H9 (cell line): ENCODE measurements around the gene ATP13A1. TPM values are rescaled to one million over a fixed set of nuclear protein-coding genes. Genes with fewer than 3 reads are reported as not detected.

Experiments
- DNase-seq: peaks from one replicate; pipeline ENCODE4 v3.0.0-alpha.2; 2017
- H2AFZ ChIP-seq: one replicate; pipeline ENCODE4 v1.6.1; 2013; ENCODE audit warnings: mild to moderate bottlenecking, low read length, control low read depth, moderate library complexity
- H2AK5ac ChIP-seq: 2 replicates; pipeline ENCODE4 v1.6.1; 2013; ENCODE audit warnings: low read length, control low read depth, mixed read lengths; ENCODE audit not compliant: insufficient read length
- H2BK120ac ChIP-seq: one replicate; pipeline ENCODE4 v1.6.1; 2013; ENCODE audit warnings: low read depth, mild to moderate bottlenecking, low read length, control low read depth, inconsistent platforms; ENCODE audit not compliant: poor library complexity, severe bottlenecking
- H2BK12ac ChIP-seq: 2 replicates; pipeline ENCODE4 v1.6.1; 2013; ENCODE audit warnings: low read length, control low read depth, mixed read lengths, low read depth; ENCODE audit not compliant: insufficient read length
- H2BK15ac ChIP-seq: 2 replicates; pipeline ENCODE4 v1.6.1; 2013; ENCODE audit warnings: low read depth, low read length, control low read depth
- H2BK20ac ChIP-seq: one replicate; pipeline ENCODE4 v1.6.1; 2013; ENCODE audit warnings: low read depth, mild to moderate bottlenecking, low read length, control low read depth, inconsistent platforms; ENCODE audit not compliant: poor library complexity, severe bottlenecking
- H2BK5ac ChIP-seq: 2 replicates; pipeline ENCODE4 v1.6.1; 2013; ENCODE audit warnings: low read length, control low read depth, mixed read lengths; ENCODE audit not compliant: insufficient read length
- H3K14ac ChIP-seq: 2 replicates; pipeline ENCODE4 v1.6.1; 2013; ENCODE audit warnings: low read length, control low read depth; ENCODE audit not compliant: insufficient read depth
- H3K18ac ChIP-seq: 2 replicates; pipeline ENCODE4 v1.6.1; 2013; ENCODE audit warnings: low read depth, mild to moderate bottlenecking, mixed read lengths, low read length, control low read depth; ENCODE audit not compliant: insufficient read length
- H3K23ac ChIP-seq: 2 replicates; pipeline ENCODE4 v1.6.1; 2013; ENCODE audit warnings: low read length, control low read depth, mixed read lengths, low read depth; ENCODE audit not compliant: insufficient read length
- H3K23me2 ChIP-seq: 2 replicates; pipeline ENCODE4 v1.6.1; 2013; ENCODE audit warnings: low read depth, mild to moderate bottlenecking, mixed read lengths, low read length, control low read depth; ENCODE audit not compliant: insufficient read length, poor library complexity, severe bottlenecking
- H3K27ac ChIP-seq: 2 replicates; pipeline ENCODE4 v1.5.1; 2013; ENCODE audit warnings: low read length, control low read depth, mixed read lengths, low read depth; ENCODE audit not compliant: insufficient read length
- H3K27me3 ChIP-seq: 2 replicates; pipeline ENCODE4 v1.6.1; 2013; ENCODE audit warnings: low read length, control low read depth, inconsistent platforms; ENCODE audit not compliant: insufficient read depth
- H3K4ac ChIP-seq: 2 replicates; pipeline ENCODE4 v1.6.1; 2013; ENCODE audit warnings: low read depth, mild to moderate bottlenecking, control low read depth, inconsistent platforms, low read length, moderate library complexity
- H3K4me1 ChIP-seq: 2 replicates; pipeline ENCODE4 v1.6.1; 2013; ENCODE audit warnings: low read length, control low read depth, inconsistent platforms; ENCODE audit not compliant: insufficient read depth
- H3K4me2 ChIP-seq: 2 replicates; pipeline ENCODE4 v1.6.1; 2013; ENCODE audit warnings: low read length, control low read depth, mixed read lengths; ENCODE audit not compliant: insufficient read length, insufficient read depth
- H3K56ac ChIP-seq: 2 replicates; pipeline ENCODE4 v1.6.1; 2013; ENCODE audit warnings: low read depth, mild to moderate bottlenecking, mixed read lengths, low read length, control low read depth; ENCODE audit not compliant: insufficient read length
- H3K79me1 ChIP-seq: 2 replicates; pipeline ENCODE4 v1.6.1; 2013; ENCODE audit warnings: low read depth, mild to moderate bottlenecking, moderate library complexity, low read length, control low read depth, inconsistent platforms; ENCODE audit not compliant: insufficient read depth, poor library complexity, severe bottlenecking
- H3K79me2 ChIP-seq: 2 replicates; pipeline ENCODE4 v1.6.1; 2013; ENCODE audit warnings: low read length, control low read depth, inconsistent platforms; ENCODE audit not compliant: insufficient read depth
- H3K9ac ChIP-seq: 2 replicates; pipeline ENCODE4 v1.6.1; 2013; ENCODE audit warnings: low read length, control low read depth, mixed read lengths; ENCODE audit not compliant: insufficient read length; ENCODE audit errors: extremely low read depth
- H3K9me3 ChIP-seq: one replicate; pipeline ENCODE4 v1.6.1; 2013; ENCODE audit warnings: low read depth, low read length, inconsistent platforms; ENCODE audit not compliant: control insufficient read depth
- H3T11ph ChIP-seq: one replicate; pipeline ENCODE4 v1.6.1; 2013; ENCODE audit warnings: mild to moderate bottlenecking, low read length, control low read depth, inconsistent platforms
- H4K20me1 ChIP-seq: one replicate; pipeline ENCODE4 v1.6.1; 2013; ENCODE audit not compliant: control insufficient read depth, insufficient read length, insufficient read depth
- H4K5ac ChIP-seq: 2 replicates; pipeline ENCODE4 v1.6.1; 2013; ENCODE audit warnings: low read depth, mild to moderate bottlenecking, mixed read lengths, low read length, control low read depth; ENCODE audit not compliant: insufficient read length
- H4K8ac ChIP-seq: replicated peaks from 2 replicates; pipeline ENCODE4 v1.6.1; 2013; ENCODE audit warnings: low read length, control low read depth, mixed read lengths, low read depth; ENCODE audit not compliant: insufficient read length
- H4K91ac ChIP-seq: 2 replicates; pipeline ENCODE4 v1.6.1; 2013; ENCODE audit warnings: low read depth, mild to moderate bottlenecking, moderate library complexity, mixed read lengths, low read length, control low read depth; ENCODE audit not compliant: insufficient read length
- H3K27ac Mint-ChIP-seq, 3 experiments: 2 replicates in 2 of 3; 3 replicates in 1 of 3; pipeline ENCODE4 v1.8.0; 2020 to 2021; ENCODE audit warnings: mixed read lengths in 3 of 3, mild to moderate bottlenecking in 1 of 3, moderate library complexity in 1 of 3
- H3K27me3 Mint-ChIP-seq: 2 replicates; pipeline ENCODE4 v1.8.0; 2021; ENCODE audit warnings: low read depth, mild to moderate bottlenecking, moderate library complexity, mixed read lengths
- H3K36me3 Mint-ChIP-seq, 3 experiments: 2 replicates in 2 of 3; 3 replicates in 1 of 3; pipeline ENCODE4 v1.8.0; 2020 to 2021; ENCODE audit warnings: low read depth in 3 of 3, mixed read lengths in 3 of 3; ENCODE audit not compliant: insufficient read depth in 1 of 3
- H3K4me1 Mint-ChIP-seq, 2 experiments: 2 replicates each; pipeline ENCODE4 v1.8.0; 2020; ENCODE audit warnings: mixed read lengths in 2 of 2
- H3K4me3 Mint-ChIP-seq, 2 experiments: 2 replicates in 1 of 2; 3 replicates in 1 of 2; pipeline ENCODE4 v1.8.0; 2020 to 2021; ENCODE audit warnings: mild to moderate bottlenecking in 2 of 2, mixed read lengths in 2 of 2, moderate library complexity in 1 of 2
- H3K9me3 Mint-ChIP-seq, 2 experiments: 2 replicates in 1 of 2; 3 replicates in 1 of 2; pipeline ENCODE4 v1.8.0; 2020; ENCODE audit warnings: mild to moderate bottlenecking in 2 of 2, mixed read lengths in 2 of 2, moderate library complexity in 1 of 2
- CTCF ChIP-seq: fragments of 200-600 bp; sonication (generic); conservative IDR thresholded peaks from 3 replicates; pipeline ENCODE4 v1.8.0; 2021; ENCODE audit warnings: antibody characterized with exemption, mild to moderate bottlenecking
- WGBS: extraction: QIAGEN DNeasy Blood & Tissue Kit; methylation state at CpG from one replicate; pipeline ENCODE4 v1.1.7; 2013; ENCODE audit warnings: missing lambda C conversion rate, low lambda C conversion rate, mixed read lengths; ENCODE audit not compliant: insufficient read length; ENCODE audit errors: extremely low coverage; 5-methylcytosine and 5-hydroxymethylcytosine counted together
- total RNA-seq: library from RNA; stranded (reverse); gene quantifications from 2 replicates; pipeline ENCODE4 v1.2.1, GENCODE V29; 2021

Gene ATP13A1
- total RNA-seq, 1 experiment from 2014 or later: 67.8 TPM

GRCh38 chr19:19710506-19710905, 47.0 kb upstream of the ATP13A1 start:
- H3K79me2 ChIP-seq: 0 out of 2 replicates have a peak, but pooled peaks cover 1% of the 10 kb centered on the region
- no CpG with 5 or more reads among the region's 2 CpGs for WGBS
- H3K9me3 ChIP-seq: peaks cover 84% of the 10 kb centered on the region
- peaks cover 83 to 91% (median 84%) of the 10 kb centered on the region in 3 experiments for H3K36me3 Mint-ChIP-seq
- no peak overlapping the region for H2AFZ ChIP-seq
- H3K27ac Mint-ChIP-seq: no peak overlapping the region
- H4K20me1 ChIP-seq: no peaks in the 10 kb centered on the region
- H3K14ac ChIP-seq: no peak overlapping the region
- H3K18ac ChIP-seq: no peak overlapping the region
- H3K4me2 ChIP-seq: no peak overlapping the region
- no peak overlapping the region for H3K23ac ChIP-seq
- no peak overlapping the region for H3T11ph ChIP-seq
- no peak overlapping the region for H3K4me3 Mint-ChIP-seq
- no peak overlapping the region for H3K27ac ChIP-seq
- no peaks in the 10 kb centered on the region for H3K79me1 ChIP-seq
- no peak overlapping the region for H2BK20ac ChIP-seq
- no peaks in the 10 kb centered on the region for H3K4me1 ChIP-seq
- H3K4me1 Mint-ChIP-seq: no peaks in the 10 kb centered on the region
- H2BK12ac ChIP-seq: no peak overlapping the region
- TF ChIP-seq CTCF: no peak
- H4K5ac ChIP-seq: no peak overlapping the region
- H3K27me3 Mint-ChIP-seq: peaks cover 3% of the 10 kb centered on the region
- no peak overlapping the region for H4K8ac ChIP-seq
- H3K23me2 ChIP-seq: no peaks in the 10 kb centered on the region
- no peak overlapping the region for H2AK5ac ChIP-seq
- peaks cover 90 to 99% of the 10 kb centered on the region in 2 experiments for H3K9me3 Mint-ChIP-seq
- H2BK15ac ChIP-seq: no peak overlapping the region
- H2BK120ac ChIP-seq: no peak overlapping the region
- H3K9ac ChIP-seq: no peak overlapping the region
- H3K56ac ChIP-seq: no peak overlapping the region
- no peak overlapping the region for H4K91ac ChIP-seq
- DNase-seq: no peak
- H3K27me3 ChIP-seq: no peaks in the 10 kb centered on the region
- H2BK5ac ChIP-seq: no peak overlapping the region
- no peak overlapping the region for H3K4ac ChIP-seq
